Stomach (tissue), 4 donors: ENCODE measurements around the gene BBOX1.

Source experiments
- CTCF ChIP-seq, 7 experiments: fragments of 450-650 bp in 4 of 7; fragments of 200-600 bp in 3 of 7; sonication (generic) in 3 of 7; IDR thresholded peaks; one replicate each; pipeline ENCODE4 v1.5.1; 2016 to 2019; ENCODE audit warnings: antibody characterized with exemption in 7 of 7, control low read depth in 2 of 7, mild to moderate bottlenecking in 1 of 7
- POLR2A ChIP-seq, 4 donors: fragments of 450-650 bp; IDR thresholded peaks; one replicate each; pipeline ENCODE4 v1.6.1; 2016; ENCODE audit warnings: antibody characterized with exemption in 4 of 4, control low read depth in 2 of 4, mild to moderate bottlenecking in 1 of 4, moderate library complexity in 1 of 4

GRCh38 chr11:27029966-27030365, 10.6 kb upstream of the BBOX1 start:
- TF ChIP-seq CTCF (IDR thresholded peaks at IDR 0.05) (no peak), POLR2A (IDR thresholded peaks at IDR 0.05) (no peak)
